HEK293T (cell line): Measurements from ENCODE around the gene TRABD2B.

Experiments
- ARNT ChIP-seq: fragments of 450-650 bp; IDR thresholded peaks from 2 replicates; pipeline ENCODE4 v1.6.1; 2017; ENCODE audit warnings: mild to moderate bottlenecking
- CTBP1 ChIP-seq: fragments of 450-650 bp; IDR thresholded peaks from 2 replicates; pipeline ENCODE4 v1.6.1; 2016; ENCODE audit warnings: borderline replicate concordance
- ELF4 ChIP-seq: fragments of 450-650 bp; IDR thresholded peaks from 2 replicates; pipeline ENCODE4 v1.6.1; 2017; ENCODE audit warnings: antibody characterized with exemption
- FOXA1 ChIP-seq: fragments of 450-650 bp; IDR thresholded peaks from 2 replicates; pipeline ENCODE4 v1.6.1; 2016; ENCODE audit warnings: mild to moderate bottlenecking
- FOXM1 ChIP-seq: fragments of 450-650 bp; IDR thresholded peaks from 2 replicates; pipeline ENCODE4 v1.6.1; 2017; ENCODE audit warnings: mild to moderate bottlenecking, borderline replicate concordance
- HDGF ChIP-seq: fragments of 450-650 bp; IDR thresholded peaks from 2 replicates; pipeline ENCODE4 v1.6.1; 2017; ENCODE audit warnings: antibody characterized with exemption, borderline replicate concordance
- NFRKB ChIP-seq: fragments of 450-650 bp; IDR thresholded peaks from 2 replicates; pipeline ENCODE4 v1.6.1; 2016; ENCODE audit warnings: mild to moderate bottlenecking, moderate library complexity
- PKNOX1 ChIP-seq: fragments of 450-650 bp; IDR thresholded peaks from 2 replicates; pipeline ENCODE4 v1.6.1; 2016
- SP1 ChIP-seq: fragments of 450-650 bp; IDR thresholded peaks from 2 replicates; pipeline ENCODE4 v1.6.1; 2017
- SUZ12 ChIP-seq: fragments of 450-650 bp; IDR thresholded peaks from 2 replicates; pipeline ENCODE4 v1.6.1; 2016; ENCODE audit warnings: mild to moderate bottlenecking
- TARDBP ChIP-seq: fragments of 450-650 bp; IDR thresholded peaks from 2 replicates; pipeline ENCODE4 v1.6.1; 2016
- ZNF384 ChIP-seq: fragments of 450-650 bp; IDR thresholded peaks from 2 replicates; pipeline ENCODE4 v1.6.1; 2016

GRCh38 chr1:47841356-47841755 is 155.8 kb downstream of the TRABD2B start:
- no peak for TF ChIP-seq ARNT
- TF ChIP-seq FOXM1, result no peak
- TF ChIP-seq HDGF, result no peak
- TF ChIP-seq ELF4, result no peak
- TF ChIP-seq TARDBP, result no peak
- TF ChIP-seq NFRKB, result no peak
- TF ChIP-seq SUZ12, result no peak
- TF ChIP-seq ZNF384, result no peak
- no peak for TF ChIP-seq FOXA1
- TF ChIP-seq PKNOX1, result no peak
- TF ChIP-seq SP1, result no peak
- no peak for TF ChIP-seq CTBP1
